IMR-90 (cell line): ENCODE data around the gene SLC39A2. TPM values are rescaled to one million over a fixed set of nuclear protein-coding genes. Genes with fewer than 3 reads are reported as not detected.

ENCODE experiments used
- ATAC-seq: fragments of 200-7000 bp; cut with Tn5 transposase; 2 replicates; pipeline ENCODE4 v1.9.1; 2020; ENCODE audit warnings: low read depth, mild to moderate bottlenecking, moderate library complexity
- BruUV-seq: library from RNA; stranded (reverse); fragments of 400-500 nt; replicated peaks from 2 replicates; lab custom pipeline; 2021; lab: Mats Ljungman, UMichigan
- CTCF ChIA-PET: fragments of 300-600 bp; formaldehyde crosslinking; extraction: SDS; loops from one replicate; lab custom pipeline; 2021; ENCODE audit warnings: antibody characterized with exemption; lab: Yijun Ruan, JAX
- POLR2A ChIA-PET: fragments of 300-600 bp; sonication (Branson Sonifier 250); formaldehyde crosslinking; loops from one replicate; lab custom pipeline; 2022; ENCODE audit warnings: antibody characterized with exemption; ENCODE audit not compliant: unreplicated experiment; lab: Charles Lee
- DNase-seq: peaks from one replicate; pipeline ENCODE4 v3.0.0; 2013
- H2AFZ ChIP-seq: replicated peaks from 2 replicates; pipeline ENCODE3; 2013; ENCODE audit warnings: low read length, mild to moderate bottlenecking; ENCODE audit not compliant: poor library complexity
- H2AK5ac ChIP-seq: 2 replicates; pipeline ENCODE4 v1.6.1; 2013; ENCODE audit warnings: low read depth, low read length, inconsistent platforms
- H2AK9ac ChIP-seq: replicated peaks from 2 replicates; pipeline ENCODE3; 2013; ENCODE audit warnings: mild to moderate bottlenecking, low read depth, low read length, moderate library complexity; ENCODE audit not compliant: poor library complexity
- H2BK120ac ChIP-seq: 2 replicates; pipeline ENCODE4 v1.6.1; 2013; ENCODE audit warnings: low read depth, low read length, inconsistent platforms
- H2BK15ac ChIP-seq: 3 replicates; pipeline ENCODE4 v1.6.1; 2013; ENCODE audit warnings: low read depth, low read length, inconsistent platforms
- H2BK20ac ChIP-seq: 2 replicates; pipeline ENCODE4 v1.6.1; 2013; ENCODE audit warnings: low read depth, mild to moderate bottlenecking, inconsistent platforms, low read length, moderate library complexity
- H2BK5ac ChIP-seq: 2 replicates; pipeline ENCODE4 v1.6.1; 2013; ENCODE audit warnings: mild to moderate bottlenecking, low read depth, low read length, inconsistent platforms; ENCODE audit not compliant: poor library complexity, severe bottlenecking
- H3K14ac ChIP-seq: replicated peaks from 2 replicates; pipeline ENCODE4 v1.6.1; 2013; ENCODE audit warnings: low read depth, low read length, inconsistent platforms
- H3K18ac ChIP-seq: 2 replicates; pipeline ENCODE4 v1.6.1; 2013; ENCODE audit warnings: low read depth, low read length, control low read depth
- H3K23ac ChIP-seq: 2 replicates; pipeline ENCODE4 v1.6.1; 2013; ENCODE audit warnings: low read depth, low read length, inconsistent platforms
- H3K27ac ChIP-seq: 2 replicates; pipeline ENCODE4 v1.5.1; 2013; ENCODE audit warnings: mild to moderate bottlenecking, control low read depth, low read length; ENCODE audit not compliant: insufficient read depth
- H3K27me3 ChIP-seq: 2 replicates; pipeline ENCODE4 v1.6.1; 2013; ENCODE audit warnings: low read length; ENCODE audit not compliant: control insufficient read depth, insufficient read depth
- H3K36me3 ChIP-seq: 2 replicates; pipeline ENCODE4 v1.6.1; 2013; ENCODE audit warnings: low read length, mixed read lengths; ENCODE audit not compliant: control insufficient read depth, insufficient read depth
- H3K4ac ChIP-seq: 2 replicates; pipeline ENCODE4 v1.6.1; 2013; ENCODE audit warnings: low read depth, low read length, inconsistent platforms
- H3K4me1 ChIP-seq: 2 replicates; pipeline ENCODE4 v1.6.1; 2013; ENCODE audit warnings: low read length, mixed read lengths; ENCODE audit not compliant: control insufficient read depth, insufficient read depth
- H3K4me2 ChIP-seq: 2 replicates; pipeline ENCODE4 v1.6.1; 2013; ENCODE audit warnings: low read depth, mild to moderate bottlenecking, control low read depth, low read length, moderate library complexity
- H3K4me3 ChIP-seq: 2 replicates; pipeline ENCODE4 v1.5.1; 2013; ENCODE audit warnings: low read depth, mild to moderate bottlenecking, control low read depth, low read length, moderate library complexity; ENCODE audit not compliant: insufficient read depth
- H3K56ac ChIP-seq: 2 replicates; pipeline ENCODE4 v1.6.1; 2013; ENCODE audit warnings: low read length, inconsistent platforms; ENCODE audit not compliant: insufficient read depth; ENCODE audit errors: extremely low read depth
- H3K79me1 ChIP-seq, 2 experiments: 2 replicates each; pipeline ENCODE4 v1.6.1; 2013; ENCODE audit warnings: low read length in 2 of 2, inconsistent platforms in 1 of 2, low read depth in 1 of 2
- H3K9ac ChIP-seq: 2 replicates; pipeline ENCODE4 v1.6.1; 2013; ENCODE audit warnings: low read depth, low read length, control low read depth
- H3K9me1 ChIP-seq: 2 replicates; pipeline ENCODE4 v1.6.1; 2013; ENCODE audit warnings: low read length, inconsistent platforms; ENCODE audit not compliant: insufficient read depth
- H3K9me3 ChIP-seq: 2 replicates; pipeline ENCODE4 v1.6.1; 2013; ENCODE audit warnings: low read length; ENCODE audit not compliant: control insufficient read depth, insufficient read depth
- H4K20me1 ChIP-seq: 2 replicates; pipeline ENCODE4 v1.6.1; 2013; ENCODE audit warnings: low read length, inconsistent platforms; ENCODE audit not compliant: insufficient read depth
- H4K5ac ChIP-seq: 2 replicates; pipeline ENCODE4 v1.6.1; 2013; ENCODE audit warnings: mild to moderate bottlenecking, low read depth, low read length, control low read depth
- H4K8ac ChIP-seq, 2 experiments: 2 replicates each; pipeline ENCODE4 v1.6.1; 2013; ENCODE audit warnings: low read depth in 2 of 2, low read length in 2 of 2, control low read depth in 1 of 2, inconsistent platforms in 1 of 2
- H4K91ac ChIP-seq: 2 replicates; pipeline ENCODE4 v1.6.1; 2013; ENCODE audit warnings: low read depth, low read length, inconsistent platforms; ENCODE audit not compliant: insufficient read depth
- BHLHE40 ChIP-seq: fragments of 150-350 bp; IDR thresholded peaks from 2 replicates; pipeline ENCODE4 v1.6.1; 2016; ENCODE audit warnings: mild to moderate bottlenecking, low read depth, low read length
- CEBPB ChIP-seq: IDR thresholded peaks from 2 replicates; pipeline ENCODE4 v1.6.1; 2012; ENCODE audit warnings: low read depth, low read length, improper control_type of control experiment
- CTCF ChIP-seq: conservative IDR thresholded peaks from 2 replicates; pipeline ENCODE4 v1.5.1; 2012; ENCODE audit warnings: mild to moderate bottlenecking, low read depth, low read length, improper control_type of control experiment
- MAFK ChIP-seq: IDR thresholded peaks from 2 replicates; pipeline ENCODE4 v1.6.1; 2012; ENCODE audit warnings: low read depth, low read length, improper control_type of control experiment
- MXI1 ChIP-seq: IDR thresholded peaks from 2 replicates; pipeline ENCODE4 v1.6.1; 2012; ENCODE audit warnings: low read depth, mild to moderate bottlenecking, low read length, moderate library complexity, borderline replicate concordance
- NFE2L2 ChIP-seq: fragments of 150-350 bp; IDR thresholded peaks from 2 replicates; pipeline ENCODE4 v1.6.1; 2016; ENCODE audit warnings: low read depth, mild to moderate bottlenecking, low read length
- RAD21 ChIP-seq: IDR thresholded peaks from 2 replicates; pipeline ENCODE4 v1.6.1; 2012; ENCODE audit warnings: low read length, improper control_type of control experiment
- SMC3 ChIP-seq: fragments of 150-350 bp; IDR thresholded peaks from 2 replicates; pipeline ENCODE4 v1.6.1; 2016; ENCODE audit warnings: low read depth, mild to moderate bottlenecking, antibody characterized with exemption, low read length, moderate library complexity
- WGBS, 2 experiments: methylation state at CpG; one replicate each; pipeline versions ENCODE4 v1.1.5 to v1.1.7; 2013; ENCODE audit warnings: missing lambda C conversion rate in 2 of 2; ENCODE audit not compliant: insufficient read length in 1 of 2; ENCODE audit errors: extremely low coverage in 2 of 2; 5-methylcytosine and 5-hydroxymethylcytosine counted together
- dilution Hi-C: fragments of 300-500 bp; cut with HindIII; formaldehyde crosslinking; loops from one replicate; pipeline ENCODE4 v1.14.3; 2018; ENCODE audit warnings: low sequenced_read_pairs; ENCODE audit not compliant: unreplicated experiment
- in situ Hi-C: fragments of 300-500 bp; cut with MboI; formaldehyde crosslinking; loops from 3 replicates; pipeline ENCODE4 v1.14.3; 2019; ENCODE audit warnings: low sequenced_read_pairs, inconsistent platforms, mixed read lengths
- intact Hi-C: fragments of 100-400 bp; cut with micrococcal nuclease; formaldehyde crosslinking; loops from 2 replicates; pipeline ENCODE4 v1.10.0; 2022
- polyA plus RNA-seq, 3 experiments: library from polyadenylated mRNA; depleted of rRNA; stranded (reverse); fragments of >200 nt; gene quantifications; 2 replicates each; pipeline ENCODE4 v1.2.3, GENCODE V29; 2012; ENCODE audit warnings: low replicate concordance in 1 of 3
- total RNA-seq: library from RNA; depleted of rRNA; stranded (reverse); fragments of >200 nt; gene quantifications from 2 replicates; pipeline ENCODE4 v1.2.3, GENCODE V29; 2012
- TF ChIP-seq, protein P1 (sequence below): fragments of 150-350 bp; IDR thresholded peaks from 2 replicates; pipeline ENCODE4 v1.6.1; 2016; ENCODE audit warnings: low read depth, mild to moderate bottlenecking, low read length, moderate library complexity, borderline replicate concordance

Gene SLC39A2
- total and polyA plus RNA-seq, 2 of the 4 experiments (the other 2 are of a cell fraction) = not detected

DNA sequence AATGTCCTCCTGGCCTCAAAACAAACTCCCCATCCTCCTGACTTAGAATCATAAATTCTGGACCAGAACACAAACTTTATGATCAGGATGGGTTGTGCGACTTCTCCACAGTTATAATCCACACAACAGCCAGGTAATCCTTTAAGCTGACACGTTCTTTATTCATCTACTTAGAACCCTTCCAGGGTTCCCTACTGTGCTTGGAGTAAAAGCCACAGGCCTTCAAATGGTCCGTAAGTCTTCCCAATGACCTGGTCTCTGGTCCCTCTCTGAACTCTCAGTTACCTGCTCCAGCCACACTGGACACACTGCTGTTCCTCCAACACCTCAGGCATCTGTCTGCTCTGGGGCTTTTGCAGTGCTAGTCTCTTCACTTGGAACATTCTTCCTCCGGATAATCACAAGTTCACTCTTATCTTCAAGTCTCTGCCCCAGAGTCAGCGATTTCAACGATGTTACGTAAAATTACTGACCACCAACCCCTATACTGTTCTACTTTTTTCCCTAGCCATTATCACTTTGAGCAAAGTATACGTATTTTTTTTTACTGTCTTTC lies 41.4 kb downstream of the SLC39A2 start:
- Histone ChIP-seq H3K79me1 (no peaks in the 10 kb centered on the region), H3K56ac (no peak overlapping the region), H3K9me3 (no peaks in the 10 kb centered on the region), H2AK9ac (no peak overlapping the region), H3K27ac (no peak overlapping the region), H3K9me1 (no peaks in the 10 kb centered on the region), H4K91ac (no peak overlapping the region), H3K23ac (no peak overlapping the region), H3K14ac (no peak overlapping the region), H3K4ac (no peak overlapping the region), H3K4me1 (peaks cover 2% of the 10 kb centered on the region; the same call in 1 of the 2 replicates), H2AK5ac (no peak overlapping the region), H2BK15ac (no peak overlapping the region), H2BK120ac (no peak overlapping the region), H2AFZ (no peak overlapping the region), H2BK5ac (no peak overlapping the region), H4K5ac (no peak overlapping the region), H3K27me3 (peaks cover 33% of the 10 kb centered on the region), H2BK20ac (no peak overlapping the region), H3K4me3 (no peak overlapping the region), H4K20me1 (no peaks in the 10 kb centered on the region), H3K36me3 (no peaks in the 10 kb centered on the region), H3K4me2 (no peak overlapping the region), H3K9ac (no peak overlapping the region), H4K8ac (no peak overlapping the region), H3K18ac (no peak overlapping the region)
- in situ Hi-C loops = no loop called here
- intact Hi-C loops = loop anchor here (1.0 to 2.0 kb wide), 4 partner anchors 26 to 343 kb away; no protein-coding TSS in a partner anchor
- WGBS, 2 experiments = 82% methylated on average over 2 of the region's 8 CpGs; no CpG with 5 or more reads in 1 of the 2 experiments
- ATAC-seq (no peak), DNase-seq (no peak)
- dilution Hi-C loops = no loop called here
- POLR2A ChIA-PET = no interaction called here
- CTCF ChIA-PET = interaction anchor here (0.7 to 3.7 kb wide), 10 partner anchors 9 to 349 kb away, joined by 3 to 37 read pairs (median 4); no protein-coding TSS in a partner anchor
- TF ChIP-seq CEBPB (no peak), RAD21 (no peak), MXI1 (no peak), SMC3 (no peak), MAFK (no peak), BHLHE40 (no peak), NFE2L2 (no peak), CTCF (no peak)
- TF ChIP-seq, protein P1, sequence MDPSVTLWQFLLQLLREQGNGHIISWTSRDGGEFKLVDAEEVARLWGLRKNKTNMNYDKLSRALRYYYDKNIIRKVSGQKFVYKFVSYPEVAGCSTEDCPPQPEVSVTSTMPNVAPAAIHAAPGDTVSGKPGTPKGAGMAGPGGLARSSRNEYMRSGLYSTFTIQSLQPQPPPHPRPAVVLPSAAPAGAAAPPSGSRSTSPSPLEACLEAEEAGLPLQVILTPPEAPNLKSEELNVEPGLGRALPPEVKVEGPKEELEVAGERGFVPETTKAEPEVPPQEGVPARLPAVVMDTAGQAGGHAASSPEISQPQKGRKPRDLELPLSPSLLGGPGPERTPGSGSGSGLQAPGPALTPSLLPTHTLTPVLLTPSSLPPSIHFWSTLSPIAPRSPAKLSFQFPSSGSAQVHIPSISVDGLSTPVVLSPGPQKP = no peak
- BruUV-seq = no TSS peak
